Stimulated activated effector memory CD8-positive, alpha-beta T cell treated with anti-CD3 and anti-CD28 coated beads, Interleukin-12 subunit alpha, Interleukin-12 subunit beta, amount 100 ng/mL, for 72 hours (primary cell): ENCODE measurements around the gene PYCARD.

Experiments used
- ATAC-seq: fragments of 150-1000 bp; cut with Tn5 transposase; 2 replicates; pipeline ENCODE4 v1.10.0; 2021
- DNase-seq, 2 donors: peaks; one replicate each; pipeline ENCODE4 v3.0.0; 2021 to 2022; ENCODE audit warnings: low spot score in 2 of 2
- H3K27ac Mint-ChIP-seq: one replicate; pipeline ENCODE4 v1.8.0; 2022; ENCODE audit warnings: mild to moderate bottlenecking, mixed read lengths
- H3K36me3 Mint-ChIP-seq: one replicate; pipeline ENCODE4 v1.8.0; 2022; ENCODE audit warnings: mild to moderate bottlenecking, mixed read lengths
- H3K4me1 Mint-ChIP-seq: one replicate; pipeline ENCODE4 v1.8.0; 2022; ENCODE audit warnings: mixed read lengths
- H3K4me3 Mint-ChIP-seq: one replicate; pipeline ENCODE4 v1.8.0; 2022; ENCODE audit warnings: mild to moderate bottlenecking, mixed read lengths
- H3K9me3 Mint-ChIP-seq: one replicate; pipeline ENCODE4 v1.8.0; 2022; ENCODE audit warnings: mixed read lengths

The PYCARD gene

DNA sequence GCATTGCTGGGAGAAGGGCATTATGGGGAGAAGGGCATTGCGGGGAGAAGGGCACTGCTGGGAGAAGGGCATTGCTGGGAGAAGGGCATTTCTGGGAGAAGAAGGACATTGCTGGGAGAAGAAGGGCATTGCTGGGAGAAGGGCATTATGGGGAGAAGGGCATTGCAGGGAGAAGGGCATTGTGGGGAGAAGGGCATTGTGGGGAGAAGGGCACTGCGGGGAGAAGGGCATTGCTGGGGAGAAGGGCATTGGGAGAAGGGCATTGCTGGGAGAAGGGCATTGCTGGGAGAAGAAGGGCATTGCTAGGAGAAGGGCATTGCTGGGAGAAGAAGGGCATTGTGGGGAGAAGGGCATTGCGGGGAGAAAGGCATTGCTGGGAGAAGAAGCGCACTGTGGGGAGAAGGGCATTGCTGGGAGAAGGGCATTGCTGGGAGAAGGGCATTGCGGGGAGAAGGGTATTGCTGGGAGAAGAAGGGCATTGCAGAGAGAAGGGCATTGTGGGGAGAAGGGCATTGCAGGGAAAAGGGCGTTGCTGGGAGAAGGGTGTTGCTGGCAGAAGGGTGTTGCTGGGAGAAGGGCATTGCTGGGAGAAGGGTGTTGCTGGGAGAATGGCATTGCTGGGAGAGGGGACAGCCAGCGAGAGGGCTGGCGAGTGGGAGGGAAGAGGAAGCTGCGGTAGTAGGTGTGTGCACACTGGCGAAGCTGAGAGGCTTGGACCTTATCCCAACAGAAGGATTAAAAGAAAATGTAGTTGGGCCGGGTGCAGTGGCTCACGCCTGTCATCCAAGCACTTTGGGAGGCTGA is 19.0 kb upstream of the PYCARD start:
- Mint-ChIP-seq H3K4me3 (no peak overlapping the region), H3K27ac (no peak overlapping the region)
- ATAC-seq, result no peak

DNA sequence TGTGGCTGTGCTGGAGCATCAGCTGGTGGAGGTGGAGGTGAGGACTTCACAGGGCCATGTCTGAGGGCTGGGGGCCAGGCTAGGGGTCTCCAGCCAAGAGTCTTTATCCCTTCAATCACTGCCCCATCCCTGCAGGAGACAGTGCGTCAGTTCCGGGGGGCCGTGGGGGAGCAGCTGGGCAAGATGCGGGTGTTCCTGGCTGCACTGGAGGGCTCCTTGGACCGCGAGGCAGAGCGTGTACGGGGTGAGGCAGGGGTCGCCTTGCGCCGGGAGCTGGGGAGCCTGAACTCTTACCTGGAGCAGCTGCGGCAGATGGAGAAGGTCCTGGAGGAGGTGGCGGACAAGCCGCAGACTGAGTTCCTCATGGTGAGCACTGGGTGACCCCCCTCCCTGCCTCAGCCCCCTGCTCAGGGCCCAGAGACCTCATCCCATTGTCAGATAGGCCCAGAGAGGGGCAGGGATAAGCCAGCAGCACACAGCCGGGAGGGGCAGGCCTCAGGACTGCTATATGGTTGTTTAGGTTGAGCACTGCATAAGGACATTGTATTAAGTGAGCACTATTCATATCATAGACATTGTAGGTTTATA is 16.7 kb upstream of the PYCARD start:
- H3K4me1 Mint-ChIP-seq, result peaks cover 25% of the 10 kb centered on the region
- H3K9me3 Mint-ChIP-seq, result no peaks in the 10 kb centered on the region

More for the DNA sequence above, 19.0 kb upstream of the PYCARD start:
- Mint-ChIP-seq H3K9me3 (no peaks in the 10 kb centered on the region), H3K4me1 (peaks cover 12% of the 10 kb centered on the region), H3K36me3 (no peaks in the 10 kb centered on the region)
- DNase-seq, result no peak

DNA sequence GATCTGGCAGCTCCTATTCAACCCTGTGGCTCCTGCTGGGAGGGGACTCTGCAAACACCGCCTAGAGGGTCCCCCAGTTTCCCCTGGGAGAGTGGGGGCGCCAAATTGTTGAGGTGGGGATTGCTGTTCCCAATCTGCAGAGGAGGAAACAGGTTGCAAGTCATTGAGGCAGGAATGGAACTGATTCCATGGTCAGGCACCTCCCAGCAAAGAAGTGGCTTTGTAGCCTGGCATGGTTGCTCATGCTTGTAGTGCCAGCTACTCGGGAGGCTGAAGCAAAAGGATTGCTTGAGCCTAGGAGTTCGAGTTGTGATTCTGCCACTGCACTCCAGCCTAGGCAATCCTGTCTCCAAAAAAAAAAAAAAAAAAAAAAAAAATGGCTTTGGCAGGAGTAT is 14.6 kb upstream of the PYCARD start:
- no peak for DNase-seq
- Mint-ChIP-seq H3K9me3 (no peaks in the 10 kb centered on the region), H3K36me3 (no peaks in the 10 kb centered on the region), H3K27ac (peak overlapping the region; percentile 29), H3K4me1 (peaks cover 25% of the 10 kb centered on the region), H3K4me3 (peak overlapping the region; percentile 73)
- ATAC-seq, result no peak

More for the DNA sequence above, 16.7 kb upstream of the PYCARD start:
- DNase-seq (no peak), ATAC-seq (no peak)
- Mint-ChIP-seq H3K4me3 (no peak overlapping the region), H3K27ac (no peak overlapping the region), H3K36me3 (no peaks in the 10 kb centered on the region)

DNA sequence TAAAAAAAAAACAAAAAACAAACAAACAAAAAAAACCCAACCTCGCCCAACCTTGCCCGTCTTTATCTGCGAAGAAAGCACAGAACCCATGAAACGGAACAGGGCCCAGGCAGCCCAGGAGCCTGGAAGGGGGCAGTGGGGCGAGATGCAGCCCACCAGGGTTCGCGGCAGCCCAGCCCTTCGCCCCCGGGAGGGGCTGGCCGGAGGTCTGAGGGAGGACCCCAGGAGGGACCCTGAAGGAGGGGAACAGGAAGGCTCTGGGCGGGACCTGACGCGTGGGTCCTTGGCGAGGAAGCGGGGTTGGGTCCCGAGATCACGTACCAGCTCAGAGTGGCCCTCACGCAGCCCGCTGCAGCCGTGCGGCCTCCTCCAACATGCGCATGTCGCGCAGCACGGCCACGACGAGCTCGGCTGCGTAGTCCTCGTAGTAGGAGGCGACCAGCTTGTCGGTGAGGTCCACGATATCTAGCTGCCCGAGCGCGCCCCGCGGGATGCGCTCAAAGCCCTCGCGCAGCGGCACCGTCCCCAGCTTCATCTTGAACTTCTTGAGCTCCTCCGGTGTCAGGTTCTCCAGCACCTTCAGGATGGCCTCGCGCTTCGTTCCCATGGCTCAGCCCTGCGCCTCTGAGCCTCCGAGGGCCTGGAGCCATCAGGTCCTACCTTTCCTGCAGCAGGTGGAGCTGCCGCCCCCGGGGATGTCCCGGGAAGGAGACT is 14.0 kb upstream of the PYCARD start, which contains the start of gene PYDC1:
Gene PYDC1 (minus strand): TSS at position 714 of the 714 bp plus-strand sequence. CDS start 107 bp downstream, at position 607.
- H3K27ac Mint-ChIP-seq, result peak within 1 kb of the TSS; percentile 38
- DNase-seq, result no peak

DNA sequence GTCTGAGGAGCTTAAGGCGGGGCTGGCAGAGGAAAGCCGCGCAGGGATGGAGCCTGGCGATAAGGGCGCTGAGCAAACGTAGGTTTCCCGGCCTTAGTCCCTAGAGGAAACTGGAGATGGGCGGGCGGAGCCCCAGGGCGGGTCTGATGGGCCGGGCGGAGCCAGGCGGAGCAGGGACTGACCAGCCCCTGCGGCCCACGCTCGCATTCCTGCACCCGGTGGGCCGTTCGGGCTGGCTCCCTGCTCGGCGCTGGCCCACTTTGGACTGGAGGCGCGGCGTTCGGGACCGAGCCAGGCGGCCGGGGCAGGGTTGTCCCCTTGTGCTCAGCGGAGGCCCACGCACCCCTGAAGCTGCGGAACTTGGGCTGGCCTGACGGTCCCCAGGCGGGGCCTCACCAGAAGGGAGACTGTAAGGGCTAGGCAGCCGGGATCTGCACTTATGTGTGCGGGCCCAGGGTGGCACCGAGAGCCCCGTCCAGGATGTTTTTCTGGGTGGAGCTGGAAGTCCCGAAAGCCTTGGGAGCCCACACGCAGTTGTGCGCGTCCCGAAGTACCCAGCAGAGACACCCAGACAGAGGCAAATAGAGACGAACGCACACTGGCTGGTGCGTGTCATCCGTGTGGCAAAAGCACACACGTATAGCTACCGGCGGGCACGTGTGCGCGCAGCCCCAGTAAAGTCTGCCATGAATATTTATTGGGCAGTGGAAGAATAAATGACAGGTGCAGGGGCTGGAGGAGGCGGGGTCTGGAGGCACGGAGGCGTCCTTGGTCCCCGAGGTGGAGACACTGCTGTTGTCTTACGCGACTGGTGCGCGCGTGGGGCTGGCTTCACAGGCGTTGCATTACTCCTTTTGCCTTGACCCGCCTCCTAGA is 13.0 kb upstream of the PYCARD start:
- ATAC-seq (peak; percentile 66), DNase-seq (no peak)
- peaks cover 28% of the 10 kb centered on the region for H3K4me1 Mint-ChIP-seq
- H3K36me3 Mint-ChIP-seq, result no peaks in the 10 kb centered on the region
- peak overlapping the region; percentile 38 for H3K27ac Mint-ChIP-seq
- H3K9me3 Mint-ChIP-seq, result no peaks in the 10 kb centered on the region
- peak overlapping the region; percentile 73 for H3K4me3 Mint-ChIP-seq

More for the DNA sequence above, 14.0 kb upstream of the PYCARD start, which contains the start of gene PYDC1:
- peak; percentile 55 for ATAC-seq
- H3K4me1 Mint-ChIP-seq, result peaks cover 31% of the 10 kb centered on the region
- no peaks in the 10 kb centered on the region for H3K36me3 Mint-ChIP-seq
- no peaks in the 10 kb centered on the region for H3K9me3 Mint-ChIP-seq
- H3K4me3 Mint-ChIP-seq, result peak within 1 kb of the TSS; percentile 73

DNA sequence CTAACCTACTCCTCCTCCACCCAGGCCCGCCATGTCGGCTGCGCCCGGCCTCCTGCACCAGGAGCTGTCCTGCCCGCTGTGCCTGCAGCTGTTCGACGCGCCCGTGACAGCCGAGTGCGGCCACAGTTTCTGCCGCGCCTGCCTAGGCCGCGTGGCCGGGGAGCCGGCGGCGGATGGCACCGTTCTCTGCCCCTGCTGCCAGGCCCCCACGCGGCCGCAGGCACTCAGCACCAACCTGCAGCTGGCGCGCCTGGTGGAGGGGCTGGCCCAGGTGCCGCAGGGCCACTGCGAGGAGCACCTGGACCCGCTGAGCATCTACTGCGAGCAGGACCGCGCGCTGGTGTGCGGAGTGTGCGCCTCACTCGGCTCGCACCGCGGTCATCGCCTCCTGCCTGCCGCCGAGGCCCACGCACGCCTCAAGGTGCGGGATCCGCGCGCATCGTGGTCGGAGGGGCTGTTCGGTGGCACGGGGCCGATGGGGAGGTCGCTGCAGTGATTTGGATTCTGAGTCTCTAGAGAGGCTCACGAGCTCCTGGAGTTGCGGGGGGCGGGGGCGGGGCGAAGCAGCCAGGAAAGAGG is 12.2 kb upstream of the PYCARD start:
- ATAC-seq (peak; percentile 2), DNase-seq (no peak)
- Mint-ChIP-seq H3K4me3 (peak overlapping the region; percentile 73), H3K9me3 (no peaks in the 10 kb centered on the region), H3K36me3 (no peaks in the 10 kb centered on the region), H3K27ac (no peak overlapping the region), H3K4me1 (peaks cover 28% of the 10 kb centered on the region)

DNA sequence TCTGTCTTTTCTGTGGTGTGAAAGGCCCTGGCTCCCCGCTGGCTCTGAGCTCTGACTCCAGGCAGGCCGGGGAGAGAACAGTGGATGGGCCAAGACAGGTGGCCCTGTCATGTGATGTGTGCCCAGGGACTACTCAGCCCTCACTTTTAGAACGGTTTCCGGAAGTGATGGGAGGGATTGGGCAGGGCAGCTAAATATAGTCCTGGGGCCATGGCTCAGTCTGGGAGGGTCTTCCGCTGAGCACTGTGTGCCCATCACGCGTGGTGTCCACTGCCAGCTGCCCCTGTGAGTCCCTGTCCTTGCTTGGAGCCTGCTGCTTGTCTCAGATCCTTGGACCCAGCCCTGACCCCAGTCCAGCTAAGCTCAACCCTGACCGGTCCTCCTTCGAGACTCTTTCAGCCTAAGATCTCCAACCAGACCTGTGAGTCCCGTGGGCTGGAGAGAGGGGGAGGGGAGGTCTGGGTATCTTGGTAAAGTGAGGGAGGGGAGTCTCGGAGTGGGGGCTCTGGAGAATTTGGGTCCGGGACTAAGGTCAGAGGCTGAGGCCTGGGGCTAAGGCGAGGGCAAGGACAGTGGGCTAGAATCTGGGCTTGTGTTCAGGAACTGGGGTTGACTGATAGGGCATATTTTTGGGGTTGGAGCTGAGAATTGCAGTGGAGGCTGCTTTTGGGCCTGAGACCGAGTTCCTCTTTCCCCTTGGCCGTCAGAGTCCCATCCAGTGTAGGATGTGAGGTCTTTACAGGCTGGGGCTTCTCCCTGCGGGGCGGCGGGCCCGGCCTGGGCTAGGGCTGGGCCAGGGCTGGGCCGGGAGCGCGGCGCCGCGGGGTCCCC is 11.5 kb upstream of the PYCARD start, which contains the start of gene TRIM72:
Gene TRIM72 (plus strand): TSS at position 243 of the 831 bp plus-strand sequence. CDS start 620 bp downstream, outside the sequence.
- Mint-ChIP-seq H3K27ac (no peak within 1 kb of the TSS), H3K36me3 (no peaks in the 10 kb centered on the region), H3K4me3 (peak within 1 kb of the TSS; percentile 73), H3K9me3 (no peaks in the 10 kb centered on the region), H3K4me1 (peaks cover 28% of the 10 kb centered on the region)
- DNase-seq, result no peak
- ATAC-seq, result no peak

DNA sequence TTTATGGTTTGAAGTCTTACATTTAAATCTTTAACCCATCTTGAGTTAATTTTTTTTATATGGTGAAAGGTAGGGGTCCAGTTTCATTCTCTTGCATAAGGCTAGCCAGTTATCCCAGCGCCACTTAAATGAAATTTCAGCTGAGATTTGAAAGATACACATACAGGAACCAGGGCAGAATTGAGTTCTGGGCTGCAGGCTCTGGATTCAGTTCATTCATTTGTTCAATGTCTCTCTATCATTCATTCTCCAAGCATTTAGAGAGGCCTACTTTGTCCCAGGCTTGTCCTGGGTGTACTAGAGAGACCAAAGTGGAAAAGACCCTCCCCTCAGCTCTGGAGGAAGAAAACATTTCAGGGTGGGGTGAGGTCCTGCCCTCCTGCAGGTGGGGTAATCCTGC is 10.8 kb upstream of the PYCARD start:
- H3K4me3 Mint-ChIP-seq, result no peak overlapping the region
- H3K27ac Mint-ChIP-seq, result no peak overlapping the region
- no peak for DNase-seq
- ATAC-seq, result no peak
- no peaks in the 10 kb centered on the region for H3K9me3 Mint-ChIP-seq
- H3K36me3 Mint-ChIP-seq, result no peaks in the 10 kb centered on the region
- H3K4me1 Mint-ChIP-seq, result peaks cover 28% of the 10 kb centered on the region

DNA sequence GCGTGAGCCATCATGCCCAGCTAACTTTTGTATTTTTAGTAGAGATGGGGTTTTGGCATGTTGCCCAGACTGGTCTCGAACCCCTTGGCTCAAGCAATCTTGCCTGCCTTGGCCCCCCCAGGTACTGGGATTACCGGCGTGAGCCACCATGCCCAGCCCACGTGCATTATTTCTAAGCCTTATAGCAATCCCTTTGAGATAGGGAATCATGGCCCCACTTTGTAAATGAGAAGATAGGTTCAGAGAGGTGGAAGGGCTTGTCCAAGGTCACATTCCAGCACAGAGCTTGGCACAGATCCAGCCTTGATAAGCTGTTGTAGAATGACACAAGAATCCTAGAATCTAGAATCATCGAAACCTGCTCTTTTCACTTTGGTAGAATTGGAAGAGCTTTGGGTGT is 4.2 kb upstream of the PYCARD start:
- ATAC-seq, result no peak
- H3K4me1 Mint-ChIP-seq, result peaks cover 35% of the 10 kb centered on the region

DNA sequence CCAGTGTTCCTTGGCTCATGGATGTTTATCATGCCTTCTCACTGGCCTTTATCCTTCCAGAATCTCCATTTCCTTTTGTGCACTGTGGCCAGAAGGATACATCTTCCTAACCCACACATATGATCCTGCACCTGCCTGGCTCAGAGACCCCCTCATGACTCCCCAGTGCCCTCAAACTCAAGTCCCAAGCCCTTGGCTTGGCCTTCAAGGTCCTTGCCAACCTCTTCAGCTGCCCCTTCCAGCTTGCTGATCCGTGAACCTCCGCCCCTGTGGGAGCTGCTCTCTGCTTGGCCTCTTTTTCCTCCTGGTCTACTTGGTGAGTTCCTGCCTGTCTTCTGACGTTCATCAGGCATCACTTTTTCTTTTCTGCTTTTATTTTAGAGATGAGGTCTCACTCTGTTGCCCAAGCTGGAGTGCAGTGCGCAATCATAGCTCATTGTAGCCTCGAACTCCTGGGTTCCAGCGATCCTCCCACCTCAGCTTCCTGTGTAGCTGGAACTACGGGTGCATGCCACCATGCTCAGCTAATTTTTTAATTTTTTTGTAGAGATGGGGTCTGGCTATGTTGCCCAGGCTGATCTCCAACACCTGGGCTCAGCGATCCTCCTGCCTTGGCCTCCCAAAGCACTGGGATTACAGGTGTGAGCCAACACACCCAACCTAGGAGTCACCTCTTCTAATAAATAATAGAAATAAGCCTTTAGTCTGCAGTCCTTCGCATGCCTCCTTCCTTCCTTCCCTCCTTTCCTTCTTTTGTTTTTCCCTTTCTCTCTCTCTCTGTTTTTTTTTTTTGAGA is 2.5 kb upstream of the PYCARD start:
- DNase-seq, result no peak
- no peak for ATAC-seq
- Mint-ChIP-seq H3K27ac (no peak overlapping the region), H3K4me3 (no peak overlapping the region), H3K4me1 (peaks cover 43% of the 10 kb centered on the region), H3K9me3 (no peaks in the 10 kb centered on the region), H3K36me3 (peaks cover 25% of the 10 kb centered on the region)

More for the DNA sequence above, 4.2 kb upstream of the PYCARD start:
- peaks cover 8% of the 10 kb centered on the region for H3K36me3 Mint-ChIP-seq
- H3K27ac Mint-ChIP-seq, result no peak overlapping the region
- H3K4me3 Mint-ChIP-seq, result no peak overlapping the region
- DNase-seq, result no peak
- H3K9me3 Mint-ChIP-seq, result no peaks in the 10 kb centered on the region

DNA sequence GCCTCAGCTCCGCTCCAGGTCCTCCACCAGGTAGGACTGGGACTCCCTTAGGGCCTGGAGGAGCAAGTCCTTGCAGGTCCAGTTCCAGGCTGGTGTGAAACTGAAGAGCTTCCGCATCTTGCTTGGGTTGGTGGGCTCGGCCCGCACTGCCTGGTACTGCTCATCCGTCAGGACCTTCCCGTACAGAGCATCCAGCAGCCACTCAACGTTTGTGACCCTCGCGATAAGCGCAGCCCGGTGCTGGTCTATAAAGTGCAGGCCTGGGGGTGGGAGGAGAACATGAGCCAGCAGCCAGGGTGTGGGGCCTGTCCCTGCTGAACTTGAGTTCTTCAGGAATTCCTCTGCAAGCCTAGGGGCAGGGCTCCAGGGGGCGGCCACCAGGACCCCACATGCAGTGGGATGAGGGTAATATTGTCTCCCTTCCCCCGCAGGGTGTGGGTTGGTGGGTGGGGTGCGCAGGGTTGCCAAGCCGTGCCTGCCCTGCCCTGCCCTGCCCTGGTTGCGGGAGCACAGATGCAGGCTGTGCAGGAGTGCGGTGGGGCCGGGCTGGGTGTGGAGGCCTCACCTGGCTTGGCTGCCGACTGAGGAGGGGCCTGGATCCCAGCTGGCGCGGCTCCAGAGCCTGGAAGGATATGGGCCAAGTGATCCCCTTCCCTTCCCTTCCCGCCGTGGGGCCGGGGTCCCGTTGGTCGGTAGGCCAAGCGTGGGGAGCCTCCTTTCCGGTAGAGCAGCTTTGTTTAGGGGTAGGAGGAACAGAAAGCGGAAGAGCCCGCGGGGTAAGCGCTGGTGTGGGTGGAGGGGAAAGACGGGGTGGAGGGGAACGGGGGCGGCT is 762 bp downstream of the PYCARD start:
- Mint-ChIP-seq H3K27ac (peak overlapping the region; percentile 86), H3K9me3 (no peaks in the 10 kb centered on the region), H3K36me3 (peaks cover 50% of the 10 kb centered on the region), H3K4me3 (peak overlapping the region; percentile 81), H3K4me1 (peaks cover 58% of the 10 kb centered on the region)
- DNase-seq (peak in 1 of 2 donors; percentile 29), ATAC-seq (peak; percentile 63)

DNA sequence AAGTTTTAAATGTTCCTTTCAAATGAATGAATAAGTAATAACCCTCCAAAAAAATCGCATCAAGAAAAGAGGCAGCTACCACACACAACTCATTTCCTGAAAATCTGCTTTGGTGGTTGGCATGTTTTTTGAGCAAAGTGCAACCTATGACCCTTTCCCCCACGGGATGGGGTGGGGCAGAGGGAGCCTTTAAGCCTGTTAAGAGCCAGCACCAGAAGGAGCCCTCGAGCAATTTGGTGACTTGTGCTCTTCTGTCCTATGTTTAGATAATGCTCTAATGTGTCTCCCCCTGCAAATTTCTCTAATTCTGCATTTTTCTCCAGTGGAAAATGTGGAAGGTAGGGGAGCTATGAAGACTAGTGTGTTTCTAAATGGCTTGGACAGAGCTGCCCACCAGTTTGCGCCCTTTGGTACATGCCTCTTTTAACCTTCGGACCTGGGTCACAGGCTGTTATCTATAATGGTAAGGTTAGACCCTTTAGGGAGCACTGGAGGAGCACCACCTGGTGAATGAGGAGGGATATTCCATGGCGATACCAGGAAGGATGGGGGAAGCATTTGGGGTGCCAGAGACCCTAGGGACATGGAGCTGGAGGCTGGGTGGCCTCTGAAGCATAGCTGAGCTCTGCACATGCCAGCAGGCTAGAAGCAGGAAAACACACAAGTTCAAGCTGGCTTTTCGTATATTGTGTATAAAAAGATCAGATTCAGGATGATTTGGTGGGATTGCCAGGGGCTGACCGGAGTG is 1.6 kb downstream of the PYCARD start:
- Mint-ChIP-seq H3K36me3 (peaks cover 58% of the 10 kb centered on the region), H3K4me3 (peak overlapping the region; percentile 81), H3K4me1 (peaks cover 61% of the 10 kb centered on the region), H3K9me3 (no peaks in the 10 kb centered on the region), H3K27ac (peak overlapping the region; percentile 86)
- DNase-seq, result no peak
- ATAC-seq, result peak; percentile 76
